MM.1S (cell line): Measurements from ENCODE around the gene CYP1A1.

Experiments
- DNase-seq: peaks from one replicate; pipeline ENCODE4 v3.0.0-alpha.2; 2015
- H2AFZ ChIP-seq: fragments of 300-600 bp; sonication (generic); 2 replicates; pipeline ENCODE4 v1.6.0; 2016; ENCODE audit warnings: antibody characterized with exemption, low read length
- H3F3A ChIP-seq: fragments of 300-600 bp; sonication (generic); 2 replicates; pipeline ENCODE4 v1.6.1; 2016; ENCODE audit warnings: mild to moderate bottlenecking, antibody characterized with exemption, low read length, moderate library complexity, mixed read lengths; ENCODE audit not compliant: insufficient read depth
- H3K27ac ChIP-seq: fragments of 300-600 bp; sonication (generic); 2 replicates; pipeline ENCODE4 v1.5.1; 2016; ENCODE audit warnings: mild to moderate bottlenecking, low read length
- H3K27me3 ChIP-seq: fragments of 300-600 bp; sonication (generic); replicated peaks from 2 replicates; pipeline ENCODE4 v1.6.0; 2016; ENCODE audit warnings: low read length; ENCODE audit not compliant: insufficient read depth
- H3K36me3 ChIP-seq: fragments of 300-600 bp; sonication (generic); replicated peaks from 2 replicates; pipeline ENCODE4 v1.6.1; 2016; ENCODE audit warnings: mild to moderate bottlenecking, low read length, mixed read lengths; ENCODE audit not compliant: insufficient read depth
- H3K4me1 ChIP-seq: fragments of 300-600 bp; sonication (generic); 2 replicates; pipeline ENCODE4 v1.6.1; 2016; ENCODE audit warnings: low read length, mixed read lengths
- H3K4me2 ChIP-seq: fragments of 300-600 bp; sonication (generic); 2 replicates; pipeline ENCODE4 v1.6.0; 2016; ENCODE audit warnings: low read depth, low read length
- H3K4me3 ChIP-seq: fragments of 300-600 bp; sonication (generic); 2 replicates; pipeline ENCODE4 v1.5.1; 2016; ENCODE audit warnings: low read length, mixed read lengths
- H3K79me2 ChIP-seq: fragments of 300-600 bp; sonication (generic); 2 replicates; pipeline ENCODE4 v1.6.1; 2016; ENCODE audit warnings: mixed run types, low read length, mixed read lengths
- H3K9ac ChIP-seq: fragments of 300-600 bp; sonication (generic); 2 replicates; pipeline ENCODE4 v1.6.1; 2016; ENCODE audit warnings: low read length, mixed read lengths
- H3K9me2 ChIP-seq: fragments of 300-600 bp; sonication (generic); replicated peaks from 2 replicates; pipeline ENCODE4 v1.6.1; 2016; ENCODE audit warnings: mild to moderate bottlenecking, low read length, mixed read lengths; ENCODE audit not compliant: insufficient read depth
- H3K9me3 ChIP-seq: fragments of 300-600 bp; sonication (generic); replicated peaks from 2 replicates; pipeline ENCODE4 v1.6.1; 2016; ENCODE audit warnings: mild to moderate bottlenecking, low read length, mixed read lengths; ENCODE audit not compliant: insufficient read depth
- H4K20me1 ChIP-seq: fragments of 300-600 bp; sonication (generic); 2 replicates; pipeline ENCODE4 v1.6.1; 2016; ENCODE audit warnings: mild to moderate bottlenecking, low read length, moderate library complexity, mixed read lengths; ENCODE audit not compliant: insufficient read depth
- EZH2 ChIP-seq: fragments of 300-600 bp; sonication (generic); optimal IDR thresholded peaks from 2 replicates; pipeline ENCODE3; 2017; ENCODE audit warnings: low read depth, mild to moderate bottlenecking, antibody characterized with exemption, low read length, mixed read lengths
- EZH2phosphoT487 ChIP-seq: fragments of 300-600 bp; sonication (generic); IDR thresholded peaks from 2 replicates; pipeline ENCODE4 v1.6.1; 2018; ENCODE audit warnings: antibody characterized with exemption, low read length
- TF ChIP-seq, protein P1 (sequence below): fragments of 300-600 bp; sonication (generic); IDR thresholded peaks from 2 replicates; pipeline ENCODE4 v1.5.1; 2016; ENCODE audit warnings: antibody characterized with exemption, low read length, mixed read lengths

Gene CYP1A1

DNA sequence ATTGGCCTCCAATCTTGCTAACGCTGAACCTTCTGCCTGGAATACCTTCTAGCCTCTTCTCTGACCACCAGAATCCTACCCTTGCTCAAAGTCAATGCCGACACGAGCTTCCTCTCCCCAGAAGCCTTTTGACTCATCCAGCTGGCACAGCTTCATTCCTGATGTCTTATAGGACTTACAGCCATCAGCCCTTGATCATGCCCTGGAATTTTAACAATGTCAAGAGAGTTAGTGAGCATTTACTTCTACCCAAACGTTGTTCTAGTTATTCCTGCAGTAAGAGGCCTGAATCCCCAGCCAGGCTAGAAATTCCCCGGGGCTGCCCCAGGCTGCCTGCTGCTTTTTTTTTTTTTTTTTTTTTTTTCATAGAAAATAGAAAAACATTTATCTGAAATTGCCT lies 27.2 kb upstream of the CYP1A1 start:
- TF ChIP-seq, protein P1, sequence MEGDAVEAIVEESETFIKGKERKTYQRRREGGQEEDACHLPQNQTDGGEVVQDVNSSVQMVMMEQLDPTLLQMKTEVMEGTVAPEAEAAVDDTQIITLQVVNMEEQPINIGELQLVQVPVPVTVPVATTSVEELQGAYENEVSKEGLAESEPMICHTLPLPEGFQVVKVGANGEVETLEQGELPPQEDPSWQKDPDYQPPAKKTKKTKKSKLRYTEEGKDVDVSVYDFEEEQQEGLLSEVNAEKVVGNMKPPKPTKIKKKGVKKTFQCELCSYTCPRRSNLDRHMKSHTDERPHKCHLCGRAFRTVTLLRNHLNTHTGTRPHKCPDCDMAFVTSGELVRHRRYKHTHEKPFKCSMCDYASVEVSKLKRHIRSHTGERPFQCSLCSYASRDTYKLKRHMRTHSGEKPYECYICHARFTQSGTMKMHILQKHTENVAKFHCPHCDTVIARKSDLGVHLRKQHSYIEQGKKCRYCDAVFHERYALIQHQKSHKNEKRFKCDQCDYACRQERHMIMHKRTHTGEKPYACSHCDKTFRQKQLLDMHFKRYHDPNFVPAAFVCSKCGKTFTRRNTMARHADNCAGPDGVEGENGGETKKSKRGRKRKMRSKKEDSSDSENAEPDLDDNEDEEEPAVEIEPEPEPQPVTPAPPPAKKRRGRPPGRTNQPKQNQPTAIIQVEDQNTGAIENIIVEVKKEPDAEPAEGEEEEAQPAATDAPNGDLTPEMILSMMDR = no peak
- Histone ChIP-seq H3K9me2 (no peaks in the 10 kb centered on the region), H3K79me2 (no peaks in the 10 kb centered on the region), H3K4me3 (no peak overlapping the region), H3K36me3 (no peaks in the 10 kb centered on the region), H2AFZ (no peak overlapping the region), H4K20me1 (no peaks in the 10 kb centered on the region), H3K9ac (no peak overlapping the region), H3K9me3 (no peaks in the 10 kb centered on the region), H3F3A (no peaks in the 10 kb centered on the region), H3K27ac (no peak overlapping the region), H3K4me1 (no peaks in the 10 kb centered on the region), H3K4me2 (no peak overlapping the region), H3K27me3 (no peaks in the 10 kb centered on the region; the same call in 1 of the 2 replicates)
- no peak for DNase-seq

DNA sequence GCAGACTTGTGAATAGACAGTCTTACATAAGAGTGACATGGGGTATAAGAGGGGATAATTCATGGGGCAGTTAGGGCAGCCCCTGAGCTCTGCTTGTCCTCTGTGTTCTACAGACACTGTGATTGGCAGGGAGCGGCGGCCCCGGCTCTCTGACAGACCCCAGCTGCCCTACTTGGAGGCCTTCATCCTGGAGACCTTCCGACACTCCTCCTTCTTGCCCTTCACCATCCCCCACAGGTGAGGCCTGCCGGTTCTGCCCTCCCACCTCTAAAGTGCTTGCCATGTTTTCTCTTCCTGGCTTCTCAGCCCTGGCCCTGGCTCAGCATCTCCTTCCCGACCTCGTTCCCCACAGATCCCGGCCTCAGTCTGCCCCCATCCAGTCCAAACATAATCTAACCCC lies 26.7 kb upstream of the CYP1A1 start:
- Histone ChIP-seq H3K27ac (no peak overlapping the region), H3K4me2 (no peak overlapping the region), H4K20me1 (no peaks in the 10 kb centered on the region), H3K36me3 (no peaks in the 10 kb centered on the region), H2AFZ (no peak overlapping the region), H3F3A (no peaks in the 10 kb centered on the region), H3K9me3 (no peaks in the 10 kb centered on the region), H3K4me1 (no peaks in the 10 kb centered on the region), H3K27me3 (no peaks in the 10 kb centered on the region; the same call in 1 of the 2 replicates), H3K79me2 (no peaks in the 10 kb centered on the region), H3K4me3 (no peak overlapping the region), H3K9ac (no peak overlapping the region), H3K9me2 (no peaks in the 10 kb centered on the region)
- TF ChIP-seq EZH2 (no peak), EZH2phosphoT487 (no peak)
- TF ChIP-seq, protein P1 = no peak
- DNase-seq = no peak

DNA sequence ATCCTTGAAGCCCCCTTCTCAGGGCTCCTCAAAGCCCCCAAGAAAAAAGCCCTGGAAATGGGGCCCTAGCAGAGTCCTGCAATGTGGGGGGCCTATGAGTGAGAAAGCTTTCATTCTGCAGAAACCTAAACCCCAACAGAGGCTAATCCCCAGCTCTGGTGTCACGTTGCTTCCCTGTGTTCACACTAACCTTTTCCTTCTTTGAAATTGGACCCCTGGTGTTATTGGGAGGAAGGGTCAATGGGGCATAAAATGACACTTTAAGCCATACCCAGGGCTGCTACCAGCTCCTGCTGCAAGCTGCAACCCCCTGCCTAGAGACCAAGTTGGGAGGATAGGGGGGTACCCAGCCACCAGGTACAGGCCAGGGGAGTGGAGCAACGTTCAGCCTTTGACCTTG lies 25.4 kb upstream of the CYP1A1 start:
- Histone ChIP-seq H3K9me3 (no peaks in the 10 kb centered on the region), H3K9me2 (no peaks in the 10 kb centered on the region), H3K27ac (no peak overlapping the region), H3K4me3 (no peak overlapping the region), H3K79me2 (no peaks in the 10 kb centered on the region), H3K4me1 (no peaks in the 10 kb centered on the region), H4K20me1 (no peaks in the 10 kb centered on the region), H3K27me3 (no peaks in the 10 kb centered on the region; the same call in 1 of the 2 replicates), H3F3A (no peaks in the 10 kb centered on the region), H2AFZ (no peak overlapping the region), H3K36me3 (no peaks in the 10 kb centered on the region), H3K9ac (no peak overlapping the region), H3K4me2 (no peak overlapping the region)
- TF ChIP-seq EZH2phosphoT487 = no peak
- TF ChIP-seq, protein P1 = no peak
- no peak for TF ChIP-seq EZH2
- DNase-seq = no peak

DNA sequence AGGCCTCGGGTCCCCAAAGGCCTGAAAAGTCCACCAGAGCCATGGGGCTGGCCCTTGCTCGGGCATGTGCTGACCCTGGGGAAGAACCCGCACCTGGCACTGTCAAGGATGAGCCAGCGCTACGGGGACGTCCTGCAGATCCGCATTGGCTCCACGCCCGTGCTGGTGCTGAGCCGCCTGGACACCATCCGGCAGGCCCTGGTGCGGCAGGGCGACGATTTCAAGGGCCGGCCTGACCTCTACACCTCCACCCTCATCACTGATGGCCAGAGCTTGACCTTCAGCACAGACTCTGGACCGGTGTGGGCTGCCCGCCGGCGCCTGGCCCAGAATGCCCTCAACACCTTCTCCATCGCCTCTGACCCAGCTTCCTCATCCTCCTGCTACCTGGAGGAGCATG lies 24.5 kb upstream of the CYP1A1 start:
- no peak for DNase-seq
- no peaks in the 10 kb centered on the region for H3K36me3 ChIP-seq

More for the DNA sequence above, 24.5 kb upstream of the CYP1A1 start:
- H3K27me3 ChIP-seq = no peaks in the 10 kb centered on the region; the same call in 1 of the 2 replicates
- H3F3A ChIP-seq = no peaks in the 10 kb centered on the region
- no peaks in the 10 kb centered on the region for H4K20me1 ChIP-seq
- no peaks in the 10 kb centered on the region for H3K9me3 ChIP-seq
- H3K4me2 ChIP-seq = no peak overlapping the region
- no peak overlapping the region for H3K9ac ChIP-seq
- H3K27ac ChIP-seq = no peak overlapping the region
- no peaks in the 10 kb centered on the region for H3K9me2 ChIP-seq
- H3K4me3 ChIP-seq = no peak overlapping the region
- H2AFZ ChIP-seq = no peak overlapping the region
- H3K4me1 ChIP-seq = no peaks in the 10 kb centered on the region
- no peaks in the 10 kb centered on the region for H3K79me2 ChIP-seq
- no peak for TF ChIP-seq EZH2phosphoT487
- no peak for TF ChIP-seq EZH2
- TF ChIP-seq, protein P1 = no peak
